GM19099 (cell line): ENCODE measurements around the gene RAD18.

Experiments used
- POLR2A ChIP-seq: IDR thresholded peaks from 3 replicates; pipeline ENCODE4 v1.6.1; 2011; ENCODE audit warnings: low read depth; ENCODE audit not compliant: insufficient read length; ENCODE audit errors: extremely low read depth

RAD18 gene

GRCh38 chr3:8980756-8981257 is 17.5 kb upstream of the RAD18 start:
- no peak for TF ChIP-seq POLR2A

- TF ChIP-seq POLR2A = no peak
These were observed 16.0 kb upstream of the RAD18 start for GRCh38 chr3:8979262-8979661.

GRCh38 chr3:8978551-8978950 is 15.3 kb upstream of the RAD18 start:
- no peak for TF ChIP-seq POLR2A

- TF ChIP-seq POLR2A = no peak
These were observed 13.4 kb upstream of the RAD18 start for GRCh38 chr3:8976540-8977182.

- TF ChIP-seq POLR2A = no peak
These were observed 12.1 kb upstream of the RAD18 start for GRCh38 chr3:8975081-8976020.

- no peak for TF ChIP-seq POLR2A
These were observed 11.2 kb upstream of the RAD18 start for GRCh38 chr3:8974458-8974857.

GRCh38 chr3:8972639-8973038 is 9.4 kb upstream of the RAD18 start:
- TF ChIP-seq POLR2A = no peak

- no peak for TF ChIP-seq POLR2A
These were observed 7.8 kb upstream of the RAD18 start for GRCh38 chr3:8970971-8971589.

GRCh38 chr3:8969241-8969640 is 6.0 kb upstream of the RAD18 start:
- TF ChIP-seq POLR2A = no peak

- no peak for TF ChIP-seq POLR2A
These were observed 5.2 kb upstream of the RAD18 start for GRCh38 chr3:8968375-8968882.

- no peak for TF ChIP-seq POLR2A
These were observed 4.3 kb upstream of the RAD18 start for GRCh38 chr3:8967553-8967952.

GRCh38 chr3:8966820-8967348 is 3.6 kb upstream of the RAD18 start:
- no peak for TF ChIP-seq POLR2A

GRCh38 chr3:8966150-8966819 is 3.0 kb upstream of the RAD18 start:
- TF ChIP-seq POLR2A = no peak
